K562 (cell line): ENCODE data around the gene PEX5L. TPM values are rescaled to one million over a fixed set of nuclear protein-coding genes. Genes with fewer than 3 reads are reported as not detected.

Source experiments
- ATAC-seq: fragments of 200-7000 bp; cut with Tn5 transposase; 3 replicates; pipeline ENCODE4 v1.9.1; 2020; ENCODE audit warnings: moderate library complexity
- BruUV-seq: library from RNA; stranded (reverse); fragments of 400-500 nt; replicated peaks from 2 replicates; lab custom pipeline; 2021; lab: Mats Ljungman, UMichigan
- CTCF ChIA-PET: fragments of 300-600 bp; formaldehyde crosslinking; extraction: SDS; loops from one replicate; lab custom pipeline; 2021; ENCODE audit warnings: low intra/inter-chr PET ratio; lab: Yijun Ruan, JAX
- POLR2A ChIA-PET: fragments of 300-600, 350-650 bp; sonication (Branson Sonifier 250); formaldehyde crosslinking; extraction: SDS; loops from one replicate; lab custom pipeline; 2021; ENCODE audit warnings: antibody characterized with exemption, inconsistent platforms; lab: Yijun Ruan, JAX
- DNase-seq, 4 experiments: peaks; one replicate each; pipeline versions ENCODE4 v3.0.0 to v3.0.0-alpha.2; 2011 to 2018; ENCODE audit warnings: low spot score in 3 of 4, mixed read lengths in 3 of 4; ENCODE audit errors: extremely low read depth in 1 of 4
- FAIRE-seq: peaks from 2 replicates; lab custom pipeline; 2011; peaks lifted over from hg19 to GRCh38; lab: Jason Lieb, UNC
- H2AFZ ChIP-seq: 2 replicates; pipeline ENCODE4 v1.6.0; 2011; ENCODE audit warnings: low read depth, low read length, control low read depth, inconsistent platforms
- H3K27ac ChIP-seq: fragments of 200-600 bp; 3 replicates; pipeline ENCODE4 v1.8.0; 2011; ENCODE audit warnings: low read depth, mild to moderate bottlenecking, control low read depth, inconsistent platforms, low read length, moderate library complexity, mixed read lengths; ENCODE audit errors: extremely low read depth
- H3K27me3 ChIP-seq, 2 experiments: fragments of 300-600 bp in 1 of 2; 2 replicates in 1 of 2; 3 replicates in 1 of 2; pipeline versions ENCODE4 v1.6.0 to v1.8.0; 2011; ENCODE audit warnings: inconsistent platforms in 2 of 2, low read length in 2 of 2, mild to moderate bottlenecking in 1 of 2, mixed read lengths in 1 of 2, moderate library complexity in 1 of 2; ENCODE audit not compliant: control insufficient read depth in 2 of 2, insufficient read depth in 2 of 2
- H3K36me3 ChIP-seq: fragments of 300-600 bp; 3 replicates; pipeline ENCODE4 v1.8.0; 2011; ENCODE audit warnings: mild to moderate bottlenecking, low read length, inconsistent platforms; ENCODE audit not compliant: control insufficient read depth, insufficient read depth
- H3K4me1 ChIP-seq, 2 experiments: fragments of 200-600 bp in 1 of 2; replicated peaks in 1 of 2; 2 replicates in 1 of 2; 3 replicates in 1 of 2; pipeline versions ENCODE4 v1.5.1 to v1.8.0; 2011; ENCODE audit warnings: inconsistent platforms in 2 of 2, low read length in 2 of 2, mild to moderate bottlenecking in 1 of 2, mixed read lengths in 1 of 2, moderate library complexity in 1 of 2; ENCODE audit not compliant: control insufficient read depth in 2 of 2, insufficient read depth in 2 of 2
- H3K4me2 ChIP-seq: 2 replicates; pipeline ENCODE4 v1.6.1; 2011; ENCODE audit warnings: low read length, control low read depth, inconsistent platforms, mixed read lengths; ENCODE audit not compliant: insufficient read depth
- H3K4me3 ChIP-seq: fragments of 200-600 bp; sonication (generic), shearing (Covaris generic); 2 replicates; pipeline ENCODE4 v1.5.1; 2016; ENCODE audit warnings: control low read depth, inconsistent platforms
- H3K79me2 ChIP-seq: fragments of 200-600 bp; 3 replicates; pipeline ENCODE4 v1.8.0; 2011; ENCODE audit warnings: low read length, inconsistent platforms; ENCODE audit not compliant: control insufficient read depth, insufficient read depth
- H3K9ac ChIP-seq, 2 experiments: 2 replicates each; pipeline versions ENCODE4 v1.6.0 to v1.6.1; 2011; ENCODE audit warnings: low read depth in 2 of 2, low read length in 2 of 2, control low read depth in 1 of 2, inconsistent platforms in 1 of 2, mild to moderate bottlenecking in 1 of 2, mixed read lengths in 1 of 2; ENCODE audit not compliant: insufficient read depth in 1 of 2
- H3K9me1 ChIP-seq: one replicate; pipeline ENCODE4 v1.6.0; 2011; ENCODE audit warnings: inconsistent platforms, mild to moderate bottlenecking, low read length, moderate library complexity; ENCODE audit not compliant: control insufficient read depth, insufficient read depth
- H3K9me3 ChIP-seq: replicated peaks from 2 replicates; pipeline ENCODE4 v1.5.1; 2011; ENCODE audit warnings: low read depth, low read length, inconsistent platforms; ENCODE audit not compliant: control insufficient read depth, insufficient read depth
- H4K20me1 ChIP-seq: replicated peaks from 2 replicates; pipeline ENCODE4 v1.6.1; 2011; ENCODE audit warnings: low read length, inconsistent platforms, mixed read lengths; ENCODE audit not compliant: control insufficient read depth, insufficient read depth
- CLOCK ChIP-seq: fragments of 250-450 bp; sonication (Bioruptor Pico); IDR thresholded peaks from 2 replicates; pipeline ENCODE4 v1.4.0; 2020; ENCODE audit warnings: mild to moderate bottlenecking, moderate library complexity, borderline replicate concordance
- FOXA3 ChIP-seq, 2 experiments: fragments of 450-650 bp in 1 of 2; sonication (generic) in 1 of 2; formaldehyde crosslinking; IDR thresholded peaks in 1 of 2; conservative IDR thresholded peaks in 1 of 2; 2 replicates each; pipeline versions ENCODE4 v1.4.0 to v1.8.0; 2020 to 2022; ENCODE audit warnings: mild to moderate bottlenecking in 2 of 2, missing genetic modification reagents in 1 of 2
- GABPB2 ChIP-seq: fragments of 250-450 bp; sonication (Bioruptor Pico); conservative IDR thresholded peaks from 2 replicates; pipeline ENCODE4 v1.5.1; 2021; ENCODE audit warnings: mild to moderate bottlenecking
- PHB2 ChIP-seq: fragments of 450-650 bp; IDR thresholded peaks from 2 replicates; pipeline ENCODE4 v1.6.1; 2017; ENCODE audit warnings: low read depth
- PTTG1 ChIP-seq: fragments of 450-650 bp; IDR thresholded peaks from 2 replicates; pipeline ENCODE4 v1.6.1; 2016; ENCODE audit warnings: low read depth, mild to moderate bottlenecking, missing genetic modification characterization, missing compliant biosample characterization
- TBL1XR1 ChIP-seq, 2 experiments: IDR thresholded peaks; 2 replicates each; pipeline ENCODE4 v1.6.1; 2012; ENCODE audit warnings: improper control_type of control experiment in 2 of 2, low read length in 2 of 2, mild to moderate bottlenecking in 1 of 2
- XRCC5 ChIP-seq: fragments of 200-400 bp; formaldehyde crosslinking; IDR thresholded peaks from 2 replicates; pipeline ENCODE4 v1.6.1; 2017; ENCODE audit warnings: low read depth, mild to moderate bottlenecking, low read length
- ZBTB1 ChIP-seq: sonication (generic); formaldehyde crosslinking; IDR thresholded peaks from 2 replicates; pipeline ENCODE4 v1.8.1; 2023; ENCODE audit warnings: missing genetic modification reagents, low read depth, mild to moderate bottlenecking, borderline replicate concordance
- WGBS: fragments of 100-300 bp; shearing (Covaris generic); methylation state at CpG from one replicate; pipeline ENCODE4 v1.1.6; 2016; ENCODE audit warnings: low coverage, mixed read lengths; ENCODE audit not compliant: insufficient coverage; ENCODE audit errors: missing lambda C conversion rate; 5-methylcytosine and 5-hydroxymethylcytosine counted together
- in situ Hi-C: fragments of 300-500 bp; cut with MboI; formaldehyde crosslinking; loops from 4 replicates; pipeline ENCODE4 v1.15.0; 2018; ENCODE audit warnings: inconsistent platforms, mixed read lengths
- intact Hi-C: fragments of 100-400 bp; cut with micrococcal nuclease; formaldehyde crosslinking; loops from 2 replicates; pipeline ENCODE4 v1.14.2; 2022
- polyA plus RNA-seq, 8 experiments: library from polyadenylated mRNA; depleted of rRNA in 4 of 8; stranded (reverse) in 5 of 8; unstranded in 3 of 8; fragments of >200 nt; fragmentation: Nextera tagmentation in 2 of 8; fragmentation: Illumina TruSeq in 1 of 8; extraction: Ambion mirVana in 2 of 8; extraction: Trizol in 1 of 8; gene quantifications; 2 replicates each; pipeline versions ENCODE4 v1.2.1 to v1.2.3, GENCODE V29; 2011 to 2014; ENCODE audit warnings: inconsistent platforms in 1 of 8, missing spikeins in 1 of 8
- total RNA-seq, 7 experiments: library from RNA; depleted of rRNA in 6 of 7; stranded (reverse); fragments of >200 nt in 6 of 7; fragmentation: Illumina TruSeq in 2 of 7; extraction: Trizol in 2 of 7; gene quantifications; 2 replicates each; pipeline versions ENCODE4 v1.2.1 to v1.2.3, GENCODE V29; 2011 to 2021; ENCODE audit warnings: low replicate concordance in 1 of 7

Gene PEX5L
- total and polyA plus RNA-seq, 9 of the 15 experiments (the other 6 are each of a cell fraction or from before 2014, with no cell fraction given), result not detected

- no peak for TF ChIP-seq FOXA3 (CRISPR knock-in tag; conservative IDR thresholded peaks at IDR 0.05 in 1 of 2, IDR thresholded peaks at IDR 0.05 in 1 of 2)
- no peak for TF ChIP-seq PTTG1 (tag)
- no peak for TF ChIP-seq GABPB2
- no peak for TF ChIP-seq TBL1XR1 (IDR thresholded peaks at IDR 0.05; ENCODE audit: low read length in 2 of 2)
- TF ChIP-seq ZBTB1 (CRISPR knock-in tag), result no peak
These were observed 217.4 kb downstream of the PEX5L start (continued) for GRCh38 chr3:179819379-179819778.

GRCh38 chr3:179812096-179812382, 224.7 kb downstream of the PEX5L start:
- no peaks in the 10 kb centered on the region for H3K36me3 ChIP-seq
- H3K9me3 ChIP-seq, result no peaks in the 10 kb centered on the region
- no peaks in the 10 kb centered on the region for H3K9me1 ChIP-seq
- H2AFZ ChIP-seq, result no peak overlapping the region
- no peak for DNase-seq
- in situ Hi-C loops, result no loop called here
- no peaks in the 10 kb centered on the region for H3K4me1 ChIP-seq
- no peak overlapping the region for H3K27ac ChIP-seq
- H3K4me3 ChIP-seq, result no peak overlapping the region
- no TSS peak for BruUV-seq
- FAIRE-seq, result no peak
- H3K9ac ChIP-seq, result no peak overlapping the region
- H4K20me1 ChIP-seq, result no peaks in the 10 kb centered on the region
- no peak for ATAC-seq
- ChIA-PET CTCF (no interaction called here), POLR2A (interaction anchor here (1.0 kb wide), 1 partner anchor 10 kb away, joined by 4 read pairs; no protein-coding TSS in a partner anchor)
- intact Hi-C loops, result loop anchor here (5.0 kb wide), 1 partner anchor 790 kb away; the partner anchor contains the start of gene TTC14
- peaks cover 2 to 4% of the 10 kb centered on the region in 2 experiments; a peak in 1 of 5 replicates for H3K27me3 ChIP-seq
- no peak overlapping the region for H3K4me2 ChIP-seq
- WGBS, result 0% methylated on average over 3 of the region's 3 CpGs
- no peaks in the 10 kb centered on the region for H3K79me2 ChIP-seq
- TF ChIP-seq XRCC5 (no peak), PHB2 (no peak), CLOCK (CRISPR knock-in tag) (no peak)
